HEK293 (cell line): ENCODE data around the gene FADS1.

Source experiments
- REPIN1 ChIP-seq: fragments of 450-650 bp; formaldehyde crosslinking; IDR thresholded peaks from 2 replicates; pipeline ENCODE4 v1.5.1; 2017; ENCODE audit warnings: missing biosample characterization, missing genetic modification characterization, low read depth
- SP7 ChIP-seq: fragments of 450-650 bp; formaldehyde crosslinking; IDR thresholded peaks from 2 replicates; pipeline ENCODE4 v1.5.1; 2016; ENCODE audit warnings: missing biosample characterization, missing genetic modification characterization
- TCF7L2 ChIP-seq: IDR thresholded peaks from 2 replicates; pipeline ENCODE4 v1.6.1; 2011; ENCODE audit warnings: low read depth, mild to moderate bottlenecking, inconsistent platforms, low read length, moderate library complexity, borderline replicate concordance
- TRIM28 ChIP-seq: IDR thresholded peaks from 2 replicates; pipeline ENCODE4 v1.6.1; 2011; ENCODE audit warnings: low read length, control low read depth, borderline replicate concordance
- ZFP3 ChIP-seq: fragments of 450-650 bp; formaldehyde crosslinking; IDR thresholded peaks from 2 replicates; pipeline ENCODE4 v1.5.1; 2016; ENCODE audit warnings: low read depth, missing biosample characterization, missing genetic modification characterization
- ZNF146 ChIP-seq: fragments of 450-650 bp; formaldehyde crosslinking; IDR thresholded peaks from 2 replicates; pipeline ENCODE4 v1.5.1; 2016; ENCODE audit warnings: missing biosample characterization, missing genetic modification characterization
- ZNF292 ChIP-seq: fragments of 450-650 bp; formaldehyde crosslinking; IDR thresholded peaks from 2 replicates; pipeline ENCODE4 v1.5.1; 2016; ENCODE audit warnings: low read depth, missing biosample characterization, missing genetic modification characterization, borderline replicate concordance
- ZNF530 ChIP-seq: fragments of 450-650 bp; formaldehyde crosslinking; IDR thresholded peaks from 2 replicates; pipeline ENCODE4 v1.5.1; 2016; ENCODE audit warnings: low read depth, missing biosample characterization, missing genetic modification characterization
- ZNF558 ChIP-seq: fragments of 450-650 bp; formaldehyde crosslinking; IDR thresholded peaks from 2 replicates; pipeline ENCODE4 v1.5.1; 2016; ENCODE audit warnings: missing biosample characterization, missing genetic modification characterization
- ZNF561 ChIP-seq: fragments of 450-650 bp; IDR thresholded peaks from 2 replicates; pipeline ENCODE4 v1.5.1; 2018; ENCODE audit warnings: missing biosample characterization, missing genetic modification characterization, borderline replicate concordance
- TF ChIP-seq, protein P1 (sequence below): fragments of 450-650 bp; formaldehyde crosslinking; IDR thresholded peaks from 2 replicates; pipeline ENCODE4 v1.5.1; 2016; ENCODE audit warnings: missing biosample characterization, missing genetic modification characterization
- TF ChIP-seq, protein P2 (sequence below): fragments of 450-650 bp; formaldehyde crosslinking; IDR thresholded peaks from 2 replicates; pipeline ENCODE4 v1.5.1; 2017; ENCODE audit warnings: missing biosample characterization, missing genetic modification characterization
- TF ChIP-seq, protein P3 (sequence below): fragments of 450-650 bp; formaldehyde crosslinking; IDR thresholded peaks from 2 replicates; pipeline ENCODE4 v1.5.1; 2016; ENCODE audit warnings: missing biosample characterization, missing genetic modification characterization
- TF ChIP-seq, protein P4 (sequence below): fragments of 450-650 bp; formaldehyde crosslinking; IDR thresholded peaks from 2 replicates; pipeline ENCODE4 v1.5.1; 2016; ENCODE audit warnings: missing biosample characterization, missing genetic modification characterization, low read depth

DNA sequence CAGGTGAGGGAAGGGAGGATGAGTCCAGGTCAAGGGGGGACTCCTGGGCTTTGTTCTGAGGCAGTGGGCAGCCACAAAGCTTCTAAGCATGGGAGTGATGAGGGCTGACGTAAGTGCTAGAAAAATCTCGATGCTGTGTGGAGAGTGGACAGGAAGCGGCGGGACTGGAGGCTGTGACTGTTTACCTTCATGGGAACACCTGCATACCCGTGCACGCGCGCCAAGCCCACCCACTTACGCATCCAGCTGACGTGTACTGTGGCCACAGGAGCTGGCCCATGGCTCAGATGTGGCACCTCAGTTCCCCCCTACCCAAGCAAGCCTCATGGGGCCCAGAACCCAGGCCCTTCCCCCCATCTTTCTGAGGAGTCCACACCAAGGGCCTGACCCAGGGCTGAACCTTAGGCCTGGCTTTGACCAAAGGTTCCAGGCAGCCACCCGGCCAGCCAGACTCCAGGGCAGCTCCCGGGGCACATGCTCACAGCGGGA is 50.4 kb downstream of the FADS1 start:
- no peak for TF ChIP-seq ZNF561 (tag by site-specific recombination)
- TF ChIP-seq, protein P1, sequence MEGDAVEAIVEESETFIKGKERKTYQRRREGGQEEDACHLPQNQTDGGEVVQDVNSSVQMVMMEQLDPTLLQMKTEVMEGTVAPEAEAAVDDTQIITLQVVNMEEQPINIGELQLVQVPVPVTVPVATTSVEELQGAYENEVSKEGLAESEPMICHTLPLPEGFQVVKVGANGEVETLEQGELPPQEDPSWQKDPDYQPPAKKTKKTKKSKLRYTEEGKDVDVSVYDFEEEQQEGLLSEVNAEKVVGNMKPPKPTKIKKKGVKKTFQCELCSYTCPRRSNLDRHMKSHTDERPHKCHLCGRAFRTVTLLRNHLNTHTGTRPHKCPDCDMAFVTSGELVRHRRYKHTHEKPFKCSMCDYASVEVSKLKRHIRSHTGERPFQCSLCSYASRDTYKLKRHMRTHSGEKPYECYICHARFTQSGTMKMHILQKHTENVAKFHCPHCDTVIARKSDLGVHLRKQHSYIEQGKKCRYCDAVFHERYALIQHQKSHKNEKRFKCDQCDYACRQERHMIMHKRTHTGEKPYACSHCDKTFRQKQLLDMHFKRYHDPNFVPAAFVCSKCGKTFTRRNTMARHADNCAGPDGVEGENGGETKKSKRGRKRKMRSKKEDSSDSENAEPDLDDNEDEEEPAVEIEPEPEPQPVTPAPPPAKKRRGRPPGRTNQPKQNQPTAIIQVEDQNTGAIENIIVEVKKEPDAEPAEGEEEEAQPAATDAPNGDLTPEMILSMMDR (tag by site-specific recombination): no peak
- TF ChIP-seq ZNF558 (tag by site-specific recombination): no peak
- TF ChIP-seq, protein P2, sequence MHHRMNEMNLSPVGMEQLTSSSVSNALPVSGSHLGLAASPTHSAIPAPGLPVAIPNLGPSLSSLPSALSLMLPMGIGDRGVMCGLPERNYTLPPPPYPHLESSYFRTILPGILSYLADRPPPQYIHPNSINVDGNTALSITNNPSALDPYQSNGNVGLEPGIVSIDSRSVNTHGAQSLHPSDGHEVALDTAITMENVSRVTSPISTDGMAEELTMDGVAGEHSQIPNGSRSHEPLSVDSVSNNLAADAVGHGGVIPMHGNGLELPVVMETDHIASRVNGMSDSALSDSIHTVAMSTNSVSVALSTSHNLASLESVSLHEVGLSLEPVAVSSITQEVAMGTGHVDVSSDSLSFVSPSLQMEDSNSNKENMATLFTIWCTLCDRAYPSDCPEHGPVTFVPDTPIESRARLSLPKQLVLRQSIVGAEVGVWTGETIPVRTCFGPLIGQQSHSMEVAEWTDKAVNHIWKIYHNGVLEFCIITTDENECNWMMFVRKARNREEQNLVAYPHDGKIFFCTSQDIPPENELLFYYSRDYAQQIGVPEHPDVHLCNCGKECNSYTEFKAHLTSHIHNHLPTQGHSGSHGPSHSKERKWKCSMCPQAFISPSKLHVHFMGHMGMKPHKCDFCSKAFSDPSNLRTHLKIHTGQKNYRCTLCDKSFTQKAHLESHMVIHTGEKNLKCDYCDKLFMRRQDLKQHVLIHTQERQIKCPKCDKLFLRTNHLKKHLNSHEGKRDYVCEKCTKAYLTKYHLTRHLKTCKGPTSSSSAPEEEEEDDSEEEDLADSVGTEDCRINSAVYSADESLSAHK (tag by site-specific recombination): no peak
- no peak for TF ChIP-seq ZFP3 (tag by site-specific recombination)
- no peak for TF ChIP-seq REPIN1 (tag by site-specific recombination)
- TF ChIP-seq, protein P3, sequence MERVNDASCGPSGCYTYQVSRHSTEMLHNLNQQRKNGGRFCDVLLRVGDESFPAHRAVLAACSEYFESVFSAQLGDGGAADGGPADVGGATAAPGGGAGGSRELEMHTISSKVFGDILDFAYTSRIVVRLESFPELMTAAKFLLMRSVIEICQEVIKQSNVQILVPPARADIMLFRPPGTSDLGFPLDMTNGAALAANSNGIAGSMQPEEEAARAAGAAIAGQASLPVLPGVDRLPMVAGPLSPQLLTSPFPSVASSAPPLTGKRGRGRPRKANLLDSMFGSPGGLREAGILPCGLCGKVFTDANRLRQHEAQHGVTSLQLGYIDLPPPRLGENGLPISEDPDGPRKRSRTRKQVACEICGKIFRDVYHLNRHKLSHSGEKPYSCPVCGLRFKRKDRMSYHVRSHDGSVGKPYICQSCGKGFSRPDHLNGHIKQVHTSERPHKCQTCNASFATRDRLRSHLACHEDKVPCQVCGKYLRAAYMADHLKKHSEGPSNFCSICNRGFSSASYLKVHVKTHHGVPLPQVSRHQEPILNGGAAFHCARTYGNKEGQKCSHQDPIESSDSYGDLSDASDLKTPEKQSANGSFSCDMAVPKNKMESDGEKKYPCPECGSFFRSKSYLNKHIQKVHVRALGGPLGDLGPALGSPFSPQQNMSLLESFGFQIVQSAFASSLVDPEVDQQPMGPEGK (tag by site-specific recombination): no peak
- TF ChIP-seq ZNF292 (tag by site-specific recombination): no peak
- no peak for TF ChIP-seq ZNF530 (tag by site-specific recombination)
- no peak for TF ChIP-seq TRIM28
- no peak for TF ChIP-seq SP7 (tag by site-specific recombination)
- TF ChIP-seq, protein P4, sequence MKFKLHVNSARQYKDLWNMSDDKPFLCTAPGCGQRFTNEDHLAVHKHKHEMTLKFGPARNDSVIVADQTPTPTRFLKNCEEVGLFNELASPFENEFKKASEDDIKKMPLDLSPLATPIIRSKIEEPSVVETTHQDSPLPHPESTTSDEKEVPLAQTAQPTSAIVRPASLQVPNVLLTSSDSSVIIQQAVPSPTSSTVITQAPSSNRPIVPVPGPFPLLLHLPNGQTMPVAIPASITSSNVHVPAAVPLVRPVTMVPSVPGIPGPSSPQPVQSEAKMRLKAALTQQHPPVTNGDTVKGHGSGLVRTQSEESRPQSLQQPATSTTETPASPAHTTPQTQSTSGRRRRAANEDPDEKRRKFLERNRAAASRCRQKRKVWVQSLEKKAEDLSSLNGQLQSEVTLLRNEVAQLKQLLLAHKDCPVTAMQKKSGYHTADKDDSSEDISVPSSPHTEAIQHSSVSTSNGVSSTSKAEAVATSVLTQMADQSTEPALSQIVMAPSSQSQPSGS (tag by site-specific recombination): no peak
- TF ChIP-seq ZNF146: no peak
- no peak for TF ChIP-seq TCF7L2
